ENCODE data around the gene LCK.

The LCK gene

GRCh38 chr1:32232558-32233304 lies 18.3 kb upstream of the LCK start:
- peaks cover 3% of the 10 kb centered on the region; the same call in 1 of the 2 replicates for H3F3A ChIP-seq (ENCODE audit: insufficient read depth, low read length)
- no peaks in the 10 kb centered on the region for H3K79me2 ChIP-seq (ENCODE audit: insufficient read depth, low read length)
- H3K9me2 ChIP-seq (ENCODE audit: low read depth, low read length), result no peaks in the 10 kb centered on the region
- no peak overlapping the region for H3K4me2 ChIP-seq (ENCODE audit: low read length)
- TF ChIP-seq CTCF (IDR thresholded peaks at IDR 0.05; ENCODE audit: low read length) (no peak), EZH2 (IDR thresholded peaks at IDR 0.05; ENCODE audit: borderline replicate concordance, low read length) (no peak)
- no peaks in the 10 kb centered on the region for H3K27me3 ChIP-seq (ENCODE audit: insufficient read depth, low read length)
- H3K9ac ChIP-seq (ENCODE audit: low read length), result no peak overlapping the region; the same call in 1 of the 2 replicates
- peaks cover 15% of the 10 kb centered on the region for H3K4me1 ChIP-seq (ENCODE audit: insufficient read depth, low read length, severe bottlenecking)
- peaks cover 49% of the 10 kb centered on the region for H3K36me3 ChIP-seq (ENCODE audit: insufficient read depth, low read length)
- no peak overlapping the region for H2AFZ ChIP-seq (ENCODE audit: low read length)
- no peak overlapping the region for H3K4me3 ChIP-seq (ENCODE audit: low read depth, low read length, poor library complexity, severe bottlenecking)
- H3K9me3 ChIP-seq (ENCODE audit: low read length), result no peaks in the 10 kb centered on the region
- H4K20me1 ChIP-seq (ENCODE audit: insufficient read depth, low read length), result no peaks in the 10 kb centered on the region
- H3K27ac ChIP-seq (ENCODE audit: low read depth, low read length, poor library complexity, severe bottlenecking), result peak overlapping the region; percentile 66

- peaks cover 3% of the 10 kb centered on the region; the same call in 1 of the 2 replicates for H3F3A ChIP-seq (ENCODE audit: insufficient read depth, low read length)
- no peaks in the 10 kb centered on the region for H3K27me3 ChIP-seq (ENCODE audit: insufficient read depth, low read length)
- H3K4me3 ChIP-seq (ENCODE audit: low read depth, low read length, poor library complexity, severe bottlenecking), result peak overlapping the region; percentile 25
- no peak overlapping the region for H2AFZ ChIP-seq (ENCODE audit: low read length)
- H3K36me3 ChIP-seq (ENCODE audit: insufficient read depth, low read length), result peaks cover 34% of the 10 kb centered on the region
- no peaks in the 10 kb centered on the region for H3K9me2 ChIP-seq (ENCODE audit: low read depth, low read length)
- peak overlapping the region; percentile 60 for H3K27ac ChIP-seq (ENCODE audit: low read depth, low read length, poor library complexity, severe bottlenecking)
- TF ChIP-seq EZH2 (IDR thresholded peaks at IDR 0.05; ENCODE audit: borderline replicate concordance, low read length) (no peak), CTCF (IDR thresholded peaks at IDR 0.05; ENCODE audit: low read length) (peak; percentile 36; the same call in 1 of the 2 replicates)
- H3K4me1 ChIP-seq (ENCODE audit: insufficient read depth, low read length, severe bottlenecking), result peaks cover 21% of the 10 kb centered on the region
- no peaks in the 10 kb centered on the region for H3K79me2 ChIP-seq (ENCODE audit: insufficient read depth, low read length)
- no peaks in the 10 kb centered on the region for H4K20me1 ChIP-seq (ENCODE audit: insufficient read depth, low read length)
- no peaks in the 10 kb centered on the region for H3K9me3 ChIP-seq (ENCODE audit: low read length)
- peak overlapping the region; percentile 50; the same call in 1 of the 2 replicates for H3K4me2 ChIP-seq (ENCODE audit: low read length)
- H3K9ac ChIP-seq (ENCODE audit: low read length), result no peak overlapping the region; the same call in 1 of the 2 replicates
Observed at GRCh38 chr1:32234792-32235191, 16.3 kb upstream of the LCK start.

GRCh38 chr1:32239337-32239736 lies 11.7 kb upstream of the LCK start:
- peak overlapping the region; percentile 64 for H3K4me3 ChIP-seq (ENCODE audit: low read depth, low read length, poor library complexity, severe bottlenecking)
- no peaks in the 10 kb centered on the region for H3K79me2 ChIP-seq (ENCODE audit: insufficient read depth, low read length)
- peaks cover 3% of the 10 kb centered on the region; the same call in 1 of the 2 replicates for H3F3A ChIP-seq (ENCODE audit: insufficient read depth, low read length)
- H3K36me3 ChIP-seq (ENCODE audit: insufficient read depth, low read length), result peaks cover 6% of the 10 kb centered on the region; the same call in 1 of the 2 replicates
- H3K27ac ChIP-seq (ENCODE audit: low read depth, low read length, poor library complexity, severe bottlenecking), result peak overlapping the region; percentile 72
- no peaks in the 10 kb centered on the region for H3K27me3 ChIP-seq (ENCODE audit: insufficient read depth, low read length)
- no peaks in the 10 kb centered on the region for H4K20me1 ChIP-seq (ENCODE audit: insufficient read depth, low read length)
- TF ChIP-seq CTCF (IDR thresholded peaks at IDR 0.05; ENCODE audit: low read length) (peak; percentile 21; the same call in 1 of the 2 replicates), EZH2 (IDR thresholded peaks at IDR 0.05; ENCODE audit: borderline replicate concordance, low read length) (no peak)
- peak overlapping the region; percentile 69; the same call in 1 of the 2 replicates for H3K9ac ChIP-seq (ENCODE audit: low read length)
- H2AFZ ChIP-seq (ENCODE audit: low read length), result no peak overlapping the region
- H3K4me2 ChIP-seq (ENCODE audit: low read length), result peak overlapping the region; percentile 83
- H3K4me1 ChIP-seq (ENCODE audit: insufficient read depth, low read length, severe bottlenecking), result peaks cover 40% of the 10 kb centered on the region
- no peaks in the 10 kb centered on the region for H3K9me3 ChIP-seq (ENCODE audit: low read length)
- no peaks in the 10 kb centered on the region for H3K9me2 ChIP-seq (ENCODE audit: low read depth, low read length)

Measured in OCI-LY1 (cell line).